NOMO-1 treated with dmso at 0.1 percent for 144 hours (cell line): ENCODE data around the gene KBTBD3.
A peak's percentile ranks its signal among the peaks of the same experiment; 100 is the strongest.

ENCODE experiments used
- DNase-seq: peaks from one replicate; lab custom pipeline; 2025; ENCODE audit not compliant: unreplicated experiment; lab: John Stamatoyannopoulos, UW

The KBTBD3 gene

DNA sequence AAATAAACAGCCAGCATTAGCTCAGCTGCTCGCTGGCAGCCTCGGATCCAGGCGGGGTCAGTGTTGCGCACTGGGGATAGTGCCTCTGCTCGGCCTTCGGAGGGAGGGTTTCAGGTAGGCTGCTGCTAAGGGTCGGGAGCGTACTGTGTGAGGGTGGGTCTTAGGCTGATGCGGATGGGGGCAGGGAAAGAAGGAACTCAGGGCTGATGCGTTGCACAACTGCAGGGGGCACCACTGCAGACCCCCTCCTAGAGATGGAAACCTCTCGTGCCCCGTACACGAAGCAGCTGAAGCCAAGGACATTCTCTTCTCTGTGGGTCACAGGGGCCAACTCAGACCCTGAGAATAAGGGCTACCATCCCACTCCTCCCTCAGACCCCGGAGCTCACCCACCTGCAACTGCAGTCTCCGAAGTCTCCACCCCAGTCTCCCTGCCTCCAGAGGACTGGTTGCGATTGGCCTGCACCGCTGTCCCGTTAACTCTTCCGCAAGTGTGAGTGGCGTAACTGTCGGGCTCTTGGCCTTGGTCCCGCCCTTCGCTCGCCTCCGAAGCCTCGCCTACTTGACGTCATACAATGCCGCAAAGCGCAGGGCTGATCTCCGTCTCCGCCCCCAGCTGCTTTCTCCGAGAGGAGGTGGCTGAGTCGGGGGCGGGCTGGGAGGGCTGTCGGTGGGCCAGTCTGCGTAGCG, at the start of gene KBTBD3:
KBTBD3 (minus strand) TSS at position 429 of the 690 bp plus-strand sequence. CDS start 18,250 bp downstream, outside the sequence.
- peak; percentile 98 for DNase-seq

DNA sequence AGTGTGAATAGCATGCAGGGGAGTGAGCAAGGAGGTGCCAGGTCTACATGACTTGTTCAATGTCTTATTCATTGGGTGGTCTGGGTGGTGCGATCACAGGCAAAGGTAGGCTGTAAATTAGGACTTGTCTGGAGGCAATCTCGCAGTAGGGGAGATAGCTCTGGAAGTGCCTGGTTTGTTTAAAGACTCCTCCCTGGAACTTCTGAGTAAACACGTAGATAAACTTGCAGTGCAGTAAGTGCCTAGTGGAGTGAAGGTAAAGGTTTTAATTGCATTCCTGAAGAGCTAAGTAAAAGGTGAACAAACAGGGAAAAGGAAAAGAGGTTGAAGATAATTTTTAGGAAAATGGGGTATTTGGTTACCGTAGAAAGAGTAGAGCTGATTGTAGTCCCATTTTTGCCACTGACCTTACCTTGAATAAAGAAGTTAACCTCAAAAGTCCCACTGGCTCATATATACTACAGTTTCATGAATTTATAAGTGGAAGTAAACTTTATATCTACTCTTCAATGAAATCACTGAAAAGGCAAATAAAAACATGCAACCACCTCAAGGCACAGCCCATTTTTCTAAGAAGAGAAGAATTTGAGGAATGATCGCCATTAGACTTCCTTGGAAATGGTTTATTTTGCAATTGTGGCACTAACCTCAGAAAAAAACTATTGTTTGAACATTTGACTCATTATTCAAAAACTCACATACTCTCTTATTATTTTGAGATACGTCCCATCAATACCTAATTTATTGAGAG, 44.6 kb upstream of the KBTBD3 start:
- DNase-seq: no peak

DNA sequence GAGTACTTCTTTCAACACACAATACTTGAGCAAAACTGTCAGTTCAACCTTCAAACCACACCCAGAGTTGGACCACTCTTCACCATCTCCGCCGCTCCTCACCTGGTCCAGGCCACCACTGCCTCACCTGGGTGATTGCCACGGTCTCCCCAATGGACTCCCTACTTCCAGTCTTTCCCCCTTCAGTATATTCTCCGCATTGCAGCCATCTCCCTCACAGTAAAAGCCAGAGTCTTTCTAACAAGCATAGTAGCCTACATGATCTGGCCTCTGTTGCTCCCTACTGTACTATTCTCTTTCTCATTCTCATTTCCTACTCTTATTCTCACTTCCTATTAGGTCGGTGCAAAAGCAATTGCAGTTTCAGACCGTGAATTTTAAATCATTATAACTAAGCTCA, 28.8 kb upstream of the KBTBD3 start:
- DNase-seq: no peak

DNA sequence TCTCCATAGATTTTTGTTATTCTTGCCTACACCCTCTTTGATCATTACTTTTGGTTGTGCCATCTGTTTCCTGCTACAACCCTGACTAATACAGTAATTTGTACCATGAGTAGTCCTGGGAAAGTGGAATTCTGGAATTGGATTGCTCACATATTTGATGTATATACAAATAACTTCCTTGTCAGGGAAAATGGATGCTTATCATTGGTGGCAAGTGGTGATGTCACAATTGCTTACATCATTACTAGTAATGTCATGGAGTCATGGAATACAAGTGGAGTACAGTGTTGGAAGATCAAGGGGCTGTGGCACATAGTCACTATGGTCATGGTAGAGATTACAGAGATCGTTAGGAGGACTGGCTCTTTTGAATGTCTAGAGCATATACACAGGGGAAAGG, 24.7 kb upstream of the KBTBD3 start:
- no peak for DNase-seq

- DNase-seq: no peak
Observed at GRCh38 chr11:106101370-106101769, 24.2 kb upstream of the KBTBD3 start.

- DNase-seq: no peak
Observed at GRCh38 chr11:106098893-106099553, 21.9 kb upstream of the KBTBD3 start.

DNA sequence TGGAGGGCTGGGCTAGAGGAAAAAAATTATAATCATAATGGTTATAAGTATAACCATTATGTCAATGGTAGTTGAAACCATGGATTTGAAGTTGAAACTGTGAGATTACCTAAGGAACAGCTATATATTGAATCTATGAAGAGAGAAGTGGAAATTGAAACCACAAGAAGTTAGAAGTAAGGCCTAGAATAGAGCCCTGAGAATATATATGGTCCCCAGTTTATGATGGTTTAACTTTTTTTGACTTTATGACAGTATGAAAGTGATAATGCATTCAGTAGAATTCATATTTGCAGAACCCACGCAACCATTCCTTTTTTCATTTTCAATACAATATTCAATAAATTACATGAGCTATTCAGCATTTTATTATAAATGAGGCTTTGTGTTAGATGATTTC, 15.3 kb upstream of the KBTBD3 start:
- no peak for DNase-seq

DNA sequence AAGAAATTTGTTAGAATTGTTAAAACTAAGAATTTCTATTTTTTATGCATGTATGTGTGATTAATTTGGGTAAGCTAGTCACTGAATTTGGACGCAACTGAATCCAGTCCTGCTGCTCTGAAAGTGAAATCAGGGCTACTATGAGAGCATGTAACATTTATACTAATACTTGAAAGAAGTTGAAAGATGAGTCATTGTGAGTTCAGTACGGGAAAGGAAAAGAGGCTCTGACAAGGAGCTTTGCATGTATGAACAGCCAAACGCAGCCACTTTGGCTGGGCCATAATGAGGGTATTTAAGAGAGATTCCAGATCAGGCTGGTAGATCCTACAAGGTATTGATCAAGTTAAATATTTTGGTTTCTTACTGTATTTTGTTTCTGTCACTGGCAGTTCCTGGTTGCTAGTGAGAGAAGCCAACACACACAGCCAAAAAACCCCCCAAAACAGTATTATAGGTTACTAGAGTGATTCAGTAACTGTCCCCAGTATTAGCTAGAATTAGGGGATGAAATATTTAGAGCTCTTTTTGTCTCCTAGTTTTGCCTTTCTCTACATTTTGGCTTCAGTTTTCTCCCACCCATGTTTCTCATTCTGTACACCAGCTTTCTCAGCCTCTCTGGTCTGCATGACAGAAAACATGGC, 14.5 kb upstream of the KBTBD3 start:
- no peak for DNase-seq

- no peak for DNase-seq
Observed at GRCh38 chr11:106088896-106089295, 11.7 kb upstream of the KBTBD3 start.

GRCh38 chr11:106087815-106088435, 10.8 kb upstream of the KBTBD3 start:
- DNase-seq: peak; percentile 35

DNA sequence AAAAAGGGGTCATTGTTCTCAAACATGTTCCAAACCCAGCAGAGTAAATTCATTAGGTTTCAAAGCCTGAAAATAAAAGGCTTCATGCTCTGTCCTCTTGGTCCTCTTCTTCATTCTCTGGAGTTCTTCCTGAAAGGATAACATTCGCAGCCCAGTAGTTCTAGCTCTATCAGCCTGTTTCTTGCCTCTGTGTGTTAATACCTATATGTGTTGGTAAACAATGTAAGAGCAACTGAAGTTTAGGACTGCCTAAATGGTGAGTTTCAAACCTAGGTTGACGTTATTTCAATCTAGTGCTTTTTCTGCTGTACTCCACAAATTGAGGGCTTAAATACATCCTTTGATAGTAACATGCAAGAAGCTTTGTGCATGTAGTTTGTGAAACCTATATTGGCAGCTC, 9.7 kb upstream of the KBTBD3 start:
- DNase-seq: no peak

DNA sequence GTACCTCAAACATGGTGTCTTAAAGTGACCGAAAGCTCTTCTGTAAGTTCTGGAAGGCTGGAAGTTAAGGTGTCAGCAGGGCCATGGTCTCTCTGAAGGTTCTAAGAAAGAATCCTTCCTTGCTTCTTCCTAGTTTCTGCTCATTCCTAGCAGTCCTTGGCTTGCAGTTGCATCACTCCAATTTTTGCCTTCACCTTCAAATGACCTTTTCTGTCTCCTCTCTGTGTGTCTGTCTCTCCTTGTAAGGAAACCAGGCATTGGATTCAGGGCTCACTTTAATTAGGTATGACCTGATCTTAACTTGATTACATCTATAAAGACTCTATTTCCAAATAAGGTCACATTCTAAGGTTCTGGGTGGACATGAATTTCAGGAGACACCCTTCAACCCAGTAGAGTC, 9.0 kb upstream of the KBTBD3 start:
- no peak for DNase-seq

DNA sequence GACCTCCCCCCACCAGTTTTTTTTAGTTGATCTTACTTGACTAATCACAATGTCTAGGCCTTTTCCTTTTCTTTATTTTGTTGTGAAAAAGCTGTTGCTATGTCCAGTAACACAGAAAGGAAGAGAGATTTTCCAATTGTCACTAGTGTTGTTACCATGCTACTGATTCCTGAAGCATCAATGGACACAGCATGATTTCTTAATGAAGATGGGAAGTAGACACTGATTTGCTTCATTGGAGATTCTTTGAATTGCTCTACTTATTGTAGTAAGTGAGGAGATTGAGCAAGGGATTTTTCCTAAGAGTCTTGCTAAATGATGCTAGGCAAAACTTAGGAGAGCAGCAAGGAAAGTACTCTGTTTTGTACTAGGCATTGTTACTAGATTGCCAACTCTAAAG, 4.9 kb upstream of the KBTBD3 start:
- no peak for DNase-seq

DNA sequence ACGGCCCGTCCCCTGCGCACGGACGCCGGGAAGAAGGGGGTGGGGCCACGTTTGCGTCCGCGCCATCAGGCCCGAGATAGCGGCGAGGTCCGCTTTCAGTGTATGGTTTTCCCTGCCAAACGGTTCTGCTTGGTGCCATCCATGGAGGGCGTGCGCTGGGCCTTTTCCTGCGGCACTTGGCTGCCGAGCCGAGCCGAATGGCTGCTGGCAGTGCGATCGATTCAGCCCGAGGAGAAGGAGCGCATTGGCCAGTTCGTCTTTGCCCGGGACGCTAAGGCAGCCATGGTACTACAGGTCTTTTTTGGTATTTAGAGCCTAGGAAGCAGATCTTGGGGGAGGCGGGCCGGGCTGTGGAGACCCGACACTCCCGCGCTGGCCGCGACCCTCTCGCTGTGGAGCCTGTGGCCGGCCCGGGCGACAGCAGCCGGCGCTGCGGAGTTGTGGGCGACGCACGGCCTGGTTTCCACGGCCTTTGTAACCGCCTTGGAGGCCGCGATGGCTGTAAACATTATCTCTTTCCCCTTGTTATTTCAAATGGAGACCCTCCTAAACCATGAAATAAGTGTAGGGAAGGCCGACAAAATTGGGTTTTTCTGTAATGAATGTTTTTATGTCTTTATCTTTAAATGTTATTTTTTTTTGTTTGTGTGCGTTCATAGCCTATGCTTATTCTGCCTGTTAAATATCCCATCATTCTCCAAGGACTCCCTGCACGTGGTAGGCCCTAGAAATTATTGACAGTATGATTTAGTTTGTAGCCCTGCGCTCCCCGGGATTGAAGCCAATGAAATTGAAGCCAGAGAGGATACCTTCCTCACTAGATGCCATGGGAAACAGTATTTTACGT, 685 bp upstream of the KBTBD3 start, which contains the start of gene AASDHPPT:
AASDHPPT (plus strand) TSS at position 54 of the 847 bp plus-strand sequence; CDS start at position 103, 49 bp downstream.
- no peak for DNase-seq

DNA sequence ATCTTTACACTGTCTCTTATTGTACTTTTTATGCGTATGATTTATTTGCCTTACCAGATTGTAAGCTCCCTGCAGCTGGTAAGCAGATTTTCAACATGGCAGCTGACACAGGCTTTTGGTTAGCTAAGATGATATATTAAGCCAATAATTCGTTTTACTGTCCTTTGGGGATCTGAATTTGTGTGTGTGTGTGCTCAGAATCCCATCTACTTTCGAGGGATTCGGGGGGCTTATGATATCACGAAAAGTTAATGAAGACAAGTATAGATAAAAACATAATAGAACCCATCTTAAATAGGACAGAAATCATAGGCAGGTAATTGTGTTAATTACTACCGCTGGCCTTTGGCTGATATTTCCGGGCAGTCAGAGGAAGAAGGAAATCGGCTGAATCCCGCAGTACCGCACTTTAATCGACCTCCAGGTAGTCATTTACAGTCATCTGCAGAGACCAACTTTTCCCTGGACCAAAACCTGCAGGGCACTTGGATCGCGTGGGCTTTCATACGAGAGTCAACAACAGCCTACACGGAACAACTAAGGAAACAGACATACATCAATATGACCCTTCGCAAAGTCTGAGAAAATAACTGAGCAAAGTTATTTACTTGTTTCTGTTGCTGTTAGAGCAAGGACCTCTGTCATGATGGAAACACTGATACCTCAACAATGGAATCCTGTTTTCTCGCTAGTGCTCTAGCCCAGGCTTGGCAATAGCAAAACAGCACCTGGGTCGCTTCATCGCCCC, 802 bp downstream of the KBTBD3 start:
- DNase-seq: no peak

DNA sequence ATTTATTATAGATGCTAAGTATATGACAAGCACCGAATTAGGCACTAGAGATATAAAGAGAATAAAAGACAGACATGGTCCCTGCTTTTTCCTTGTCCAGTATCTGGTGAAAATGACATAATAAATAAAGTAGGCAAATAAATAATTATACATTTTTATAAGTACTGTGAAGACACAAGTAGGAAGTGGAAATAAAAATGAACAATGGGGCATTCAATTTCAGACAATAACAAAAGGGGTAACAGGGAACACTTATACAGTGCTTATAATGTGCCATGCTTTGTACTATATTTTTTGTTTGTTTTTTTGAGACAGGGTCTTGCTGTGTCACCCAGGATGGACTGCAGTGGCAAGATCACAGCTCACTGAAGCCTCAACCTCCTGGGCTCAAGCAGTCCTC, 4.3 kb downstream of the KBTBD3 start:
- no peak for DNase-seq

DNA sequence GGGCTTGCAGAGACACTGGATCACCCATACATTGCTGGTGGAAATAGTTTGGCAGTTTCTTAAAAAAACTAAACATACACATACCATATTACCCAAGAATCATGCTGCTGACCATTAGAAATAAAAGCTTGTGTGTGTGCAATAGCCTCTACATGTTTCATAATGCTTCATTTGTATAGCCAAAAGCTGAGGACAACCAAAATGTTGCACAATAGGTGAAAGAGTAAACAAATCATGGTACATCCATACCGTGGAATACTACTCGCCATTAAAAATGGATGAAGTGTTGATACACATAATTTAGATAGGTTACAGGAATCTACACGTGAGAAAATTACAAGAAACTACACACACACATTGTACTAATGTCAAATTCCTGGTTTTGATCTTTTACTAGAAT, 6.5 kb downstream of the KBTBD3 start:
- no peak for DNase-seq

- no peak for DNase-seq
Observed at GRCh38 chr11:106063009-106063408, 14.1 kb downstream of the KBTBD3 start.
